Nephron progenitor cell (in vitro differentiated cells): Measurements from ENCODE around the gene SGCE.

Experiments
- DNase-seq: peaks from one replicate; pipeline ENCODE4 v3.0.0; 2021
- H3K27ac Mint-ChIP-seq: 2 replicates; pipeline ENCODE4 v1.8.0; 2021; ENCODE audit warnings: mild to moderate bottlenecking, moderate library complexity, mixed read lengths
- H3K27me3 Mint-ChIP-seq: 2 replicates; pipeline ENCODE4 v1.8.0; 2021; ENCODE audit warnings: mild to moderate bottlenecking, low read depth, mixed read lengths; ENCODE audit not compliant: poor library complexity
- H3K36me3 Mint-ChIP-seq: 2 replicates; pipeline ENCODE4 v1.8.0; 2021; ENCODE audit warnings: low read depth, mixed read lengths
- H3K4me1 Mint-ChIP-seq: 2 replicates; pipeline ENCODE4 v1.8.0; 2021; ENCODE audit warnings: mixed read lengths
- H3K4me3 Mint-ChIP-seq: 2 replicates; pipeline ENCODE4 v1.8.0; 2021; ENCODE audit warnings: mild to moderate bottlenecking, moderate library complexity, mixed read lengths
- H3K9me3 Mint-ChIP-seq: 2 replicates; pipeline ENCODE4 v1.8.0; 2021; ENCODE audit warnings: mild to moderate bottlenecking, moderate library complexity, mixed read lengths
- CTCF ChIP-seq: fragments of 200-600 bp; sonication (generic); IDR thresholded peaks from 2 replicates; pipeline ENCODE4 v1.5.0; 2021; ENCODE audit warnings: antibody characterized with exemption

The SGCE gene

DNA sequence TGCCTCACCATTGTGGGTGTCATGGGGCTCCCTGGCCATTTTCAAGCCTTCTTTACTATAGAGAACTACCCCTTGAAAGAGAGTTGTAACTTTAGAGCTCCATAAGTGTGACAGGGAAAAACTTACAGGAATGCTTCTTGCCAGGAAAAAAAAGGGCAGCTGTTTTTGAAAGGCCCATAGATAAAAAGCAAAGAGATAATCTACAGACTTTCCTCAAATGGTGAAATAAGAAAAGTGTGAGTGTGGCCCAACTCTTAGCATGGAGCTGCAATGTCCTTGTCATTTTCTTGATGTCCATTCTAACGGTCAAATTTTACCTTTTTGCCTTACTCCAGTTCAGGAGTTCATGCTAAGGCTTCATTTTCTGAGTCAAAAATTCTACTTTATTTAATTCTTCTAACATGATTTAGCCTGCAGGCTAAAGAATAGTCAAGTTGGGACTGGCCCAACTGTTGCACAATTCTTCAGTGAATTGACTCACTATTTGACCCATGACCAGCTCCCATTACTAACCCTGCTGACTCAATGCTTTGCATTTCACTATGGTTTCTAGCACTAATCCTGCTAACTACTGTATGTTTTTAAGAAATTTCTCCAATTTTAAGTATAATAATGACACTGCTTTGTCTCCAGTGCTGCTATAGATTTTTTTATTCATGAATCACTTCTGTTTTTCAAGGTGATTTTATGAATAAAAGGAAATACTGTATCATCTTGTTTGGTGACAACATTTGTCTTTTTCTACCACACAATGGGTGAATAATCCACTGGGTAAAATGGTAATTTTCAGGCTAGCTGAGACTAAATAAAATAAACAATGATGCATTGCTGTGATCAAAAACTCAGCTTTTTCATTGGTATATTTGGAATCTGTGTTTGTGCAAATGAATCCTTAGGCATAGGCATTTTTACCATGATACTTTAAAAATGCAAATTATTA is 41.4 kb upstream of the SGCE start:
- no peak for DNase-seq
- TF ChIP-seq CTCF, result no peak
- peaks cover 8% of the 10 kb centered on the region for H3K9me3 Mint-ChIP-seq
- H3K27ac Mint-ChIP-seq, result no peak overlapping the region
- H3K27me3 Mint-ChIP-seq, result peaks cover 4% of the 10 kb centered on the region
- no peak overlapping the region for H3K4me3 Mint-ChIP-seq
- peaks cover 17% of the 10 kb centered on the region for H3K4me1 Mint-ChIP-seq
- H3K36me3 Mint-ChIP-seq, result no peaks in the 10 kb centered on the region

DNA sequence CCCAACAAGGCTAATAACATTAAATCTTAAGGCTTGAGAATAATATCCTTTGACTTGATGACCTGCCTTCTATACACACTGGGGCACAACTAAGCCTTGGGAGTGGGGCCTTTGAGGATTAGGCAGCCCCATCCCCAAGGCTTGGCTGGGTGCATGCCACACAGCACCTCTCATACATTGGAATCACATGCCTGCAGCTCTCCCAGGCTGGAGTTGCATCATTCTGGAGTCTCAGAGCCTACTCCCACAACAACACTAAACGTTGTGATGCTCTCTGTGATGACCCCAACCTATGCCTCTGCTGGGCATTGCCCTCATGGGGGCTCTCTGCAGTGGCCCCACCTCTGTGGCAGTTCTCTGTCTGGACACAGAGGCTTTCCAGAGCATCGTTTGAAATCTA is 31.9 kb upstream of the SGCE start:
- Mint-ChIP-seq H3K27ac (peak overlapping the region; percentile 11), H3K9me3 (peaks cover 13% of the 10 kb centered on the region), H3K36me3 (peaks cover 47% of the 10 kb centered on the region), H3K4me1 (peaks cover 28% of the 10 kb centered on the region), H3K27me3 (no peaks in the 10 kb centered on the region), H3K4me3 (no peak overlapping the region)
- TF ChIP-seq CTCF, result no peak
- DNase-seq, result no peak

GRCh38 chr7:94687076-94687475 is 31.1 kb upstream of the SGCE start:
- DNase-seq, result no peak
- Mint-ChIP-seq H3K27me3 (no peaks in the 10 kb centered on the region), H3K36me3 (peaks cover 50% of the 10 kb centered on the region), H3K4me1 (peaks cover 31% of the 10 kb centered on the region), H3K4me3 (no peak overlapping the region), H3K27ac (peak overlapping the region; percentile 11), H3K9me3 (peaks cover 13% of the 10 kb centered on the region)
- TF ChIP-seq CTCF, result no peak

GRCh38 chr7:94683066-94683465 is 27.1 kb upstream of the SGCE start:
- Mint-ChIP-seq H3K4me1 (peaks cover 32% of the 10 kb centered on the region), H3K9me3 (no peaks in the 10 kb centered on the region), H3K36me3 (peaks cover 37% of the 10 kb centered on the region), H3K4me3 (no peak overlapping the region), H3K27ac (no peak overlapping the region), H3K27me3 (no peaks in the 10 kb centered on the region)
- TF ChIP-seq CTCF, result no peak
- no peak for DNase-seq

- no peak for TF ChIP-seq CTCF
- no peak overlapping the region for H3K27ac Mint-ChIP-seq
- H3K36me3 Mint-ChIP-seq, result peaks cover 30% of the 10 kb centered on the region
Observed at GRCh38 chr7:94679358-94679757, 23.4 kb upstream of the SGCE start.

GRCh38 chr7:94676431-94676830 is 20.5 kb upstream of the SGCE start:
- TF ChIP-seq CTCF, result no peak
- peaks cover 15% of the 10 kb centered on the region for H3K36me3 Mint-ChIP-seq
- no peak overlapping the region for H3K27ac Mint-ChIP-seq
- no peaks in the 10 kb centered on the region for H3K27me3 Mint-ChIP-seq
- peaks cover 19% of the 10 kb centered on the region for H3K4me1 Mint-ChIP-seq
- no peak overlapping the region for H3K4me3 Mint-ChIP-seq
- DNase-seq, result no peak
- no peaks in the 10 kb centered on the region for H3K9me3 Mint-ChIP-seq

More at GRCh38 chr7:94679358-94679757, 23.4 kb upstream of the SGCE start:
- Mint-ChIP-seq H3K4me1 (peaks cover 40% of the 10 kb centered on the region), H3K9me3 (no peaks in the 10 kb centered on the region), H3K4me3 (no peak overlapping the region), H3K27me3 (no peaks in the 10 kb centered on the region)
- no peak for DNase-seq
